RPMI7951 (cell line): ENCODE data around the gene NPHP4. TPM values are rescaled to one million over a fixed set of nuclear protein-coding genes. Genes with fewer than 3 reads are reported as not detected.

ENCODE experiments used
- DNase-seq: peaks from one replicate; pipeline ENCODE4 v3.0.0-alpha.2; 2012; ENCODE audit warnings: low read depth
- total RNA-seq: library from RNA; depleted of rRNA; stranded (reverse); fragments of >200 nt; shearing (Covaris generic); gene quantifications from 2 replicates; pipeline ENCODE4 v1.2.3, GENCODE V29; 2014

The NPHP4 gene
- total RNA-seq, 1 experiment from 2014 or later = 5.6 TPM

GRCh38 chr1:5972198-5972520 lies 20.1 kb downstream of the NPHP4 start:
- no peak for DNase-seq

GRCh38 chr1:5971471-5972197 lies 20.6 kb downstream of the NPHP4 start:
- DNase-seq = no peak

GRCh38 chr1:5970610-5971273 lies 21.5 kb downstream of the NPHP4 start:
- DNase-seq = no peak

GRCh38 chr1:5969168-5969567 lies 23.1 kb downstream of the NPHP4 start:
- no peak for DNase-seq

GRCh38 chr1:5968161-5968736 lies 24.0 kb downstream of the NPHP4 start:
- peak; percentile 56 for DNase-seq

- peak; percentile 57 for DNase-seq
These were observed 24.7 kb downstream of the NPHP4 start for GRCh38 chr1:5967351-5968160.

GRCh38 chr1:5966543-5967205 lies 25.6 kb downstream of the NPHP4 start:
- no peak for DNase-seq

- no peak for DNase-seq
These were observed 26.6 kb downstream of the NPHP4 start for GRCh38 chr1:5965586-5966131.

GRCh38 chr1:5962265-5963105 lies 29.7 kb downstream of the NPHP4 start:
- DNase-seq = no peak

- DNase-seq = no peak
These were observed 30.6 kb downstream of the NPHP4 start for GRCh38 chr1:5961601-5962000.

GRCh38 chr1:5960336-5960735 lies 31.9 kb downstream of the NPHP4 start:
- no peak for DNase-seq

- DNase-seq = no peak
These were observed 32.5 kb downstream of the NPHP4 start for GRCh38 chr1:5959667-5960230.

- DNase-seq = no peak
These were observed 33.1 kb downstream of the NPHP4 start for GRCh38 chr1:5959087-5959486.

- DNase-seq = no peak
These were observed 36.0 kb downstream of the NPHP4 start for GRCh38 chr1:5956022-5956830.

- DNase-seq = no peak
These were observed 36.7 kb downstream of the NPHP4 start for GRCh38 chr1:5955479-5955977.

GRCh38 chr1:5954964-5955363 lies 37.3 kb downstream of the NPHP4 start:
- DNase-seq = no peak

- no peak for DNase-seq
These were observed 38.8 kb downstream of the NPHP4 start for GRCh38 chr1:5953386-5953785.

- DNase-seq = no peak
These were observed 40.3 kb downstream of the NPHP4 start for GRCh38 chr1:5951846-5952410.
